Raji (cell line): Measurements from ENCODE around the gene CD5L.

Experiments
- POLR2A ChIP-seq: IDR thresholded peaks from 2 replicates; pipeline ENCODE4 v1.6.1; 2011; ENCODE audit warnings: low read depth, low read length, control low read depth; ENCODE audit not compliant: insufficient read depth

CD5L gene

GRCh38 chr1:157841708-157842107 lies at the start of gene CD5L:
Gene CD5L (minus strand): TSS chr1:157841808. CDS start chr1:157841701, 107 bp downstream.
- TF ChIP-seq POLR2A = no peak

- no peak for TF ChIP-seq POLR2A
Measured at GRCh38 chr1:157882580-157882979, 41.0 kb upstream of the CD5L start.

GRCh38 chr1:157880621-157881020 lies 39.0 kb upstream of the CD5L start:
- TF ChIP-seq POLR2A = no peak

- no peak for TF ChIP-seq POLR2A
Measured at GRCh38 chr1:157878059-157878458, 36.5 kb upstream of the CD5L start.

- no peak for TF ChIP-seq POLR2A
Measured at GRCh38 chr1:157870490-157870889, 28.9 kb upstream of the CD5L start.

- no peak for TF ChIP-seq POLR2A
Measured at GRCh38 chr1:157868654-157869053, 27.0 kb upstream of the CD5L start.

- no peak for TF ChIP-seq POLR2A
Measured at GRCh38 chr1:157862114-157863070, 20.8 kb upstream of the CD5L start.

- no peak for TF ChIP-seq POLR2A
Measured at GRCh38 chr1:157856538-157856937, 14.9 kb upstream of the CD5L start.

GRCh38 chr1:157852476-157852875 lies 10.9 kb upstream of the CD5L start:
- no peak for TF ChIP-seq POLR2A

- no peak for TF ChIP-seq POLR2A
Measured at GRCh38 chr1:157849229-157849875, 7.7 kb upstream of the CD5L start.

GRCh38 chr1:157844089-157844830 lies 2.7 kb upstream of the CD5L start:
- no peak for TF ChIP-seq POLR2A

- TF ChIP-seq POLR2A = no peak
Measured at GRCh38 chr1:157842939-157843338, 1.3 kb upstream of the CD5L start.

GRCh38 chr1:157838966-157839365 lies 2.6 kb downstream of the CD5L start:
- no peak for TF ChIP-seq POLR2A

- no peak for TF ChIP-seq POLR2A
Measured at GRCh38 chr1:157834430-157834829, 7.2 kb downstream of the CD5L start.

- TF ChIP-seq POLR2A = no peak
Measured at GRCh38 chr1:157833145-157833544, 8.5 kb downstream of the CD5L start.

- TF ChIP-seq POLR2A = no peak
Measured at GRCh38 chr1:157831968-157832626, 9.5 kb downstream of the CD5L start.

- TF ChIP-seq POLR2A = no peak
Measured at GRCh38 chr1:157830887-157831286, 10.7 kb downstream of the CD5L start.
